Measurements from ENCODE around the gene TFDP1.

GRCh38 chr13:113632706-113633484, 48.3 kb downstream of the TFDP1 start:
- no peak for TF ChIP-seq MYC (IDR thresholded peaks at IDR 0.05; ENCODE audit: low read depth, low read length)
- TF ChIP-seq, protein P1, sequence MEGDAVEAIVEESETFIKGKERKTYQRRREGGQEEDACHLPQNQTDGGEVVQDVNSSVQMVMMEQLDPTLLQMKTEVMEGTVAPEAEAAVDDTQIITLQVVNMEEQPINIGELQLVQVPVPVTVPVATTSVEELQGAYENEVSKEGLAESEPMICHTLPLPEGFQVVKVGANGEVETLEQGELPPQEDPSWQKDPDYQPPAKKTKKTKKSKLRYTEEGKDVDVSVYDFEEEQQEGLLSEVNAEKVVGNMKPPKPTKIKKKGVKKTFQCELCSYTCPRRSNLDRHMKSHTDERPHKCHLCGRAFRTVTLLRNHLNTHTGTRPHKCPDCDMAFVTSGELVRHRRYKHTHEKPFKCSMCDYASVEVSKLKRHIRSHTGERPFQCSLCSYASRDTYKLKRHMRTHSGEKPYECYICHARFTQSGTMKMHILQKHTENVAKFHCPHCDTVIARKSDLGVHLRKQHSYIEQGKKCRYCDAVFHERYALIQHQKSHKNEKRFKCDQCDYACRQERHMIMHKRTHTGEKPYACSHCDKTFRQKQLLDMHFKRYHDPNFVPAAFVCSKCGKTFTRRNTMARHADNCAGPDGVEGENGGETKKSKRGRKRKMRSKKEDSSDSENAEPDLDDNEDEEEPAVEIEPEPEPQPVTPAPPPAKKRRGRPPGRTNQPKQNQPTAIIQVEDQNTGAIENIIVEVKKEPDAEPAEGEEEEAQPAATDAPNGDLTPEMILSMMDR (IDR thresholded peaks at IDR 0.05; ENCODE audit: low read depth, low read length), result no peak
- TF ChIP-seq POLR2A (IDR thresholded peaks at IDR 0.05; ENCODE audit: extremely low read depth, insufficient read length), result no peak

Data from NB4 (cell line).